Loucy (cell line): Measurements from ENCODE around the gene GLB1L.
A peak's percentile ranks its signal among the peaks of the same experiment; 100 is the strongest.

Experiments used
- H2AFZ ChIP-seq: fragments of 200-600 bp; sonication (generic); 2 replicates; pipeline ENCODE4 v1.6.0; 2016; ENCODE audit warnings: antibody characterized with exemption, mild to moderate bottlenecking, low read length, moderate library complexity
- H3F3A ChIP-seq: fragments of 200-600 bp; 2 replicates; pipeline ENCODE4 v1.6.0; 2016; ENCODE audit warnings: antibody characterized with exemption, low read depth, mild to moderate bottlenecking
- H3K27me3 ChIP-seq: fragments of 200-600 bp; sonication (generic); 2 replicates; pipeline ENCODE4 v1.6.1; 2014; ENCODE audit warnings: low read length, mild to moderate bottlenecking; ENCODE audit not compliant: insufficient read depth, poor library complexity, severe bottlenecking
- H3K36me3 ChIP-seq: fragments of 200-600 bp; sonication (generic); 2 replicates; pipeline ENCODE4 v1.6.1; 2016; ENCODE audit warnings: low read length; ENCODE audit not compliant: insufficient read depth
- H3K4me1 ChIP-seq: fragments of 200-600 bp; sonication (generic); 2 replicates; pipeline ENCODE4 v1.5.1; 2014; ENCODE audit warnings: low read length, mild to moderate bottlenecking; ENCODE audit not compliant: insufficient read depth, poor library complexity, severe bottlenecking
- H3K4me2 ChIP-seq: fragments of 200-600 bp; sonication (generic); 2 replicates; pipeline ENCODE4 v1.6.0; 2014; ENCODE audit warnings: antibody characterized with exemption, low read length, low read depth, mild to moderate bottlenecking; ENCODE audit not compliant: poor library complexity, severe bottlenecking
- H3K4me3 ChIP-seq: fragments of 200-600 bp; sonication (generic); 2 replicates; pipeline ENCODE4 v1.5.1; 2014; ENCODE audit warnings: low read length, mild to moderate bottlenecking, mixed read lengths; ENCODE audit not compliant: poor library complexity, severe bottlenecking
- H3K79me2 ChIP-seq: fragments of 200-600 bp; sonication (generic); 2 replicates; pipeline ENCODE4 v1.6.1; 2014; ENCODE audit warnings: low read length; ENCODE audit not compliant: insufficient read depth
- H3K9ac ChIP-seq: fragments of 200-600 bp; sonication (generic); 2 replicates; pipeline ENCODE4 v1.6.0; 2014; ENCODE audit warnings: mild to moderate bottlenecking, low read depth, low read length, moderate library complexity; ENCODE audit not compliant: poor library complexity, severe bottlenecking
- H3K9me2 ChIP-seq: fragments of 200-600 bp; sonication (generic); replicated peaks from 2 replicates; pipeline ENCODE4 v1.6.1; 2016; ENCODE audit warnings: low read depth, low read length, mixed read lengths
- H3K9me3 ChIP-seq: fragments of 200-600 bp; sonication (generic); 2 replicates; pipeline ENCODE4 v1.6.1; 2014; ENCODE audit warnings: mild to moderate bottlenecking, antibody characterized with exemption, low read length, low read depth; ENCODE audit not compliant: insufficient read depth
- H4K20me1 ChIP-seq: fragments of 200-600 bp; sonication (generic); 2 replicates; pipeline ENCODE4 v1.6.0; 2014; ENCODE audit warnings: antibody characterized with exemption, low read length, mild to moderate bottlenecking; ENCODE audit not compliant: insufficient read depth, poor library complexity, severe bottlenecking
- CTCF ChIP-seq: fragments of 200-600 bp; sonication (generic); conservative IDR thresholded peaks from 2 replicates; pipeline ENCODE4 v1.5.1; 2014; ENCODE audit warnings: mild to moderate bottlenecking, antibody characterized with exemption, low read length
- EZH2phosphoT487 ChIP-seq: fragments of 200-600 bp; IDR thresholded peaks from 2 replicates; pipeline ENCODE4 v1.6.1; 2018; ENCODE audit warnings: antibody characterized with exemption, mild to moderate bottlenecking, moderate library complexity, borderline replicate concordance

GLB1L gene

GRCh38 chr2:219253753-219254589 lies 8.7 kb upstream of the GLB1L start, which contains the start of gene TUBA4A:
TSS of gene TUBA4A (minus strand) at chr2:219253918. CDS start at chr2:219253858, 60 bp downstream.
- Histone ChIP-seq H3F3A (no peaks in the 10 kb centered on the region), H3K4me1 (peaks cover 41% of the 10 kb centered on the region), H2AFZ (peak within 1 kb of the TSS; percentile 42), H3K36me3 (no peaks in the 10 kb centered on the region), H3K4me2 (peak within 1 kb of the TSS; percentile 85), H4K20me1 (peaks cover 2% of the 10 kb centered on the region), H3K9ac (peak within 1 kb of the TSS; percentile 47), H3K4me3 (peak within 1 kb of the TSS; percentile 73), H3K9me3 (no peaks in the 10 kb centered on the region), H3K79me2 (no peaks in the 10 kb centered on the region), H3K27me3 (peaks cover 45% of the 10 kb centered on the region), H3K9me2 (no peaks in the 10 kb centered on the region)
- TF ChIP-seq CTCF = no peak
- no peak for TF ChIP-seq EZH2phosphoT487

- no peaks in the 10 kb centered on the region for H3K9me3 ChIP-seq
- peak within 1 kb of the TSS; percentile 47 for H3K9ac ChIP-seq
- H3K4me3 ChIP-seq = peak within 1 kb of the TSS; percentile 73
- TF ChIP-seq CTCF (no peak), EZH2phosphoT487 (no peak)
- peak within 1 kb of the TSS; percentile 85 for H3K4me2 ChIP-seq
- H3K9me2 ChIP-seq = no peaks in the 10 kb centered on the region
- no peaks in the 10 kb centered on the region for H3F3A ChIP-seq
- H3K27me3 ChIP-seq = peaks cover 45% of the 10 kb centered on the region
- no peaks in the 10 kb centered on the region for H3K79me2 ChIP-seq
- H3K36me3 ChIP-seq = no peaks in the 10 kb centered on the region
- H4K20me1 ChIP-seq = peaks cover 8% of the 10 kb centered on the region
- peaks cover 49% of the 10 kb centered on the region for H3K4me1 ChIP-seq
- H2AFZ ChIP-seq = peak within 1 kb of the TSS; percentile 42
Observed at GRCh38 chr2:219252900-219253752, 7.9 kb upstream of the GLB1L start, which contains the start of gene TUBA4B. TSS of gene TUBA4B (plus strand) at chr2:219253243. CDS start at chr2:219253408, 165 bp downstream.

- H3K4me2 ChIP-seq = peak overlapping the region; percentile 85
- H3F3A ChIP-seq = no peaks in the 10 kb centered on the region
- H3K9me3 ChIP-seq = no peaks in the 10 kb centered on the region
- peaks cover 55% of the 10 kb centered on the region for H3K4me1 ChIP-seq
- peaks cover 45% of the 10 kb centered on the region for H3K27me3 ChIP-seq
- no peaks in the 10 kb centered on the region for H3K36me3 ChIP-seq
- no peaks in the 10 kb centered on the region for H3K79me2 ChIP-seq
- H3K9ac ChIP-seq = peak overlapping the region; percentile 47
- no peaks in the 10 kb centered on the region for H3K9me2 ChIP-seq
- H4K20me1 ChIP-seq = peaks cover 11% of the 10 kb centered on the region
- no peak for TF ChIP-seq CTCF
- TF ChIP-seq EZH2phosphoT487 = no peak
- H3K4me3 ChIP-seq = peak overlapping the region; percentile 73
- peak overlapping the region; percentile 34; the same call in 1 of the 2 replicates for H2AFZ ChIP-seq
Observed at GRCh38 chr2:219252570-219252899, 7.3 kb upstream of the GLB1L start.
